ENCODE measurements around the gene SPATA2.
"Not testable (repeated sequence)": the region's sequence is repeated elsewhere in the genome, so short reads cannot be mapped to it uniquely, and the experiment has no call there.

SPATA2 gene

DNA sequence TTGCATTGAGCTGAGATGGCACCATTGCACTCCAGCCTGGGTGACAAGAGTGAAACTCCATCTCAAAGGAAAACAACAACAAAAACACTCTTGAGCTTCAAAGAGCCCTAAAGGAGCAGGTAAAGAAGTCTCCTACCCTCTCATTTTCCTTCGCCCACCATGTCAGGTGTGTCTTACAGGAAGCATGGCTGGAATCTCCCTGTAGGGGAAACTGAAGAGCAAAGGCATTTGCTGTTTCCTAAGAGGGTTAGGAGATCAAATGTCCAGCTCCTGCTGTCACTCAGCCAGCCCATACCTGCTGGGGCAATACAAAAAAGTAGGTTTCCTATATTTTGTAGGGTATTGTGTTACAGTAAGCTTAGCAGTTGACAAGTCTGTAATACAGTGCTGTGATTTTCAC is 43.3 kb downstream of the SPATA2 start:
- Histone ChIP-seq H3K9ac (ENCODE audit: low read depth, low read length) (no peak overlapping the region), H3K4me3 (ENCODE audit: low read length) (no peak overlapping the region), H3K9me3 (replicated peaks; ENCODE audit: low read length) (no peaks in the 10 kb centered on the region), H3K4me1 (ENCODE audit: control insufficient read depth, insufficient read depth, low read length) (peaks cover 11% of the 10 kb centered on the region), H3K27me3 (ENCODE audit: control insufficient read depth, insufficient read depth, low read length) (no peaks in the 10 kb centered on the region), H3K36me3 (ENCODE audit: insufficient read depth, low read length) (peaks cover 4% of the 10 kb centered on the region), H3K4me2 (ENCODE audit: low read length) (no peak overlapping the region)

GRCh38 chr20:49871391-49871948 is 43.9 kb downstream of the SPATA2 start:
- Histone ChIP-seq H3K4me2 (ENCODE audit: low read length) (no peak overlapping the region), H3K27me3 (ENCODE audit: control insufficient read depth, insufficient read depth, low read length) (no peaks in the 10 kb centered on the region), H3K9me3 (replicated peaks; ENCODE audit: low read length) (no peaks in the 10 kb centered on the region), H3K36me3 (ENCODE audit: insufficient read depth, low read length) (peaks cover 3% of the 10 kb centered on the region), H3K9ac (ENCODE audit: low read depth, low read length) (no peak overlapping the region), H3K4me1 (ENCODE audit: control insufficient read depth, insufficient read depth, low read length) (peaks cover 11% of the 10 kb centered on the region), H3K4me3 (ENCODE audit: low read length) (no peak overlapping the region)

DNA sequence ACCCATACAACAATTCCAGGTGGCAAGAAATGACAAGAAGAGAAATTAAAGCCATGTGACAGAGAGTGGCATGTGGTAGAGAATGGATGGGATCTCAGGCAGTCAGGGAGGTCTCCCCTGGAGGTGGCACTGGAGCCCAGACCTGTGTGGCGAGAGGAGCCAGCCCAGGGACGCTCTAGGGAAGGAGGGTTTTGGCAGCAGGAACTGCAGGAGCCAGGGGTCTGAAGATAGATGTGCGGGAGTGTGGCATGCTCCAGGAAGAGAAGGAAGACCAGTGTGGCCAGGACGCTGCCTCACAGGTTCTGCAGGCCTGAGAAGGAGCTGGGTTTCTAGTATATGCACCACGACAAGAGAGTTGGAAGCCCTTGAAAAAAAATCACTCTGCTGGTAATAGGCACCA is 45.1 kb downstream of the SPATA2 start:
- Histone ChIP-seq H3K27me3 (ENCODE audit: control insufficient read depth, insufficient read depth, low read length) (no peaks in the 10 kb centered on the region), H3K4me2 (ENCODE audit: low read length) (no peak overlapping the region), H3K36me3 (ENCODE audit: insufficient read depth, low read length) (peaks cover 5% of the 10 kb centered on the region), H3K9me3 (replicated peaks; ENCODE audit: low read length) (no peaks in the 10 kb centered on the region), H3K4me3 (ENCODE audit: low read length) (no peak overlapping the region), H3K9ac (ENCODE audit: low read depth, low read length) (no peak overlapping the region), H3K4me1 (ENCODE audit: control insufficient read depth, insufficient read depth, low read length) (peaks cover 16% of the 10 kb centered on the region)

DNA sequence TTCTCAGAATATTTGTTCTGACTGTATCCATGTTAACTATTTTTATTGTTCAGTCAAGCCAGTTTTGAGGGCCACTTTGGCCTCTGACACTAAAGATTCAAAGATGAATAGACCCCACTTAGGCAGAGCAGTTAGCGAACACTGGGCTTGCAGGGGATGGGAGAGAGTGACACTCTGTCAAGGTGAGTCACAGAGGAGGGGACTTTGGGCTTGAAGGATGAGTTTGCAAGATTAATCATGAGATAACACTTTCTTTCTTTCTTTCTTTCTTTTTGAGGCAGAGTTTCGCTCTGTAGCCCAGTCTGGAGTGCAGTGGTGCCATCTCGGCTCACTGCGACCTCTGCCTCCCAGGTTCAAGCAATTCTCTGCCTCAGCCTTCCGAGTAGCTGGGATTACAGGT is 46.4 kb downstream of the SPATA2 start:
- Histone ChIP-seq H3K36me3 (ENCODE audit: insufficient read depth, low read length) (peaks cover 12% of the 10 kb centered on the region), H3K9ac (ENCODE audit: low read depth, low read length) (no peak overlapping the region), H3K4me3 (ENCODE audit: low read length) (no peak overlapping the region), H3K4me1 (ENCODE audit: control insufficient read depth, insufficient read depth, low read length) (peaks cover 17% of the 10 kb centered on the region), H3K9me3 (replicated peaks; ENCODE audit: low read length) (no peaks in the 10 kb centered on the region), H3K4me2 (ENCODE audit: low read length) (no peak overlapping the region), H3K27me3 (ENCODE audit: control insufficient read depth, insufficient read depth, low read length) (no peaks in the 10 kb centered on the region)

DNA sequence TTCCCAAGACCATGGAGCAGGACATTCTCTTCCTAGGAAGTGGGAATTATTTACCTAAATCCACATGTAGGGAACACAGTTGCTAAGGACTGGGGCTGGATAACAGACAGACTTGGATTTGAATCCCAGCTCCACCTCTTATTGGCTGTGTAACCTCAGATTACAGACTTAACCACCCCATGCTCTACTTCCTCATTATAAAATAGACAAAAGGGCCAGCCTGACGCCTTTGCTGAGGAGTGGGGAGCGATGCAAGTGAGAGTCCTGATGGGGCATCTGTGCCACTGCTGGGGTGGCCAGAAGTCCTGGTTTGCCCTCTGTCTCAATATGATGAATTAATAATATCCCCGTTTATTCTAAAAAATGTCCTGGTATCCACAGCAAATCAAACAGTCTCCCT is 46.8 kb downstream of the SPATA2 start:
- Histone ChIP-seq H3K4me2 (ENCODE audit: low read length) (no peak overlapping the region), H3K9me3 (replicated peaks; ENCODE audit: low read length) (no peaks in the 10 kb centered on the region), H3K9ac (ENCODE audit: low read depth, low read length) (no peak overlapping the region), H3K27me3 (ENCODE audit: control insufficient read depth, insufficient read depth, low read length) (no peaks in the 10 kb centered on the region), H3K4me1 (ENCODE audit: control insufficient read depth, insufficient read depth, low read length) (peaks cover 17% of the 10 kb centered on the region), H3K36me3 (ENCODE audit: insufficient read depth, low read length) (peaks cover 12% of the 10 kb centered on the region), H3K4me3 (ENCODE audit: low read length) (no peak overlapping the region)

- H3K9me3 ChIP-seq (replicated peaks; ENCODE audit: low read length), result no peaks in the 10 kb centered on the region
Measured at GRCh38 chr20:49867453-49868215, 47.7 kb downstream of the SPATA2 start.

DNA sequence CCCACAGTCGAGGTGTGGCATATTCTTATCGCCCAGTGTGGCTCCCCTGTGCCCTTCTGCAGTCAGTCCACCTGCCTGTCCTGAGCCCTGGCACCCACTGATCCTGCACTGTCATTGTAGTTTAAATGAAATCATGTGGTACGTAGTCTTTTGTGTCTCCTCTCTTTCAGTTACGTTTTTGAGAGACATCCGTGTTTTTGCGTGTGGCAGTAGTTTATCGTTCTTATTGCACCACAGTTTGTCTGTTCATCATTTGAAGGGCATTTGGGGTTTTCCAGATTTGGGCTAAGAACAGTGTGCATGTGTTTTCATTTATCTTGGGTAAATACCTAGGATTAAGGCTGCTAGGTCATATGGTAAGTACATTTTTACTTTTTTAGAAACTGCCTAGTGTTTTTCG is 49.3 kb downstream of the SPATA2 start:
- no peak overlapping the region for H3K4me3 ChIP-seq (ENCODE audit: low read length)
- H3K9me3 ChIP-seq (replicated peaks; ENCODE audit: low read length), result no peaks in the 10 kb centered on the region
- H3K4me1 ChIP-seq (ENCODE audit: control insufficient read depth, insufficient read depth, low read length), result peaks cover 6% of the 10 kb centered on the region
- no peak overlapping the region for H3K9ac ChIP-seq (ENCODE audit: low read depth, low read length)
- H3K4me2 ChIP-seq (ENCODE audit: low read length), result no peak overlapping the region
- H3K36me3 ChIP-seq (ENCODE audit: insufficient read depth, low read length), result peaks cover 12% of the 10 kb centered on the region
- H3K27me3 ChIP-seq (ENCODE audit: control insufficient read depth, insufficient read depth, low read length), result no peaks in the 10 kb centered on the region

More at GRCh38 chr20:49867453-49868215, 47.7 kb downstream of the SPATA2 start:
- Histone ChIP-seq H3K36me3 (ENCODE audit: insufficient read depth, low read length) (peaks cover 12% of the 10 kb centered on the region), H3K9ac (ENCODE audit: low read depth, low read length) (no peak overlapping the region), H3K4me1 (ENCODE audit: control insufficient read depth, insufficient read depth, low read length) (peaks cover 14% of the 10 kb centered on the region), H3K4me2 (ENCODE audit: low read length) (no peak overlapping the region), H3K4me3 (ENCODE audit: low read length) (no peak overlapping the region), H3K27me3 (ENCODE audit: control insufficient read depth, insufficient read depth, low read length) (no peaks in the 10 kb centered on the region)

GRCh38 chr20:49865559-49865958 is 49.8 kb downstream of the SPATA2 start:
- no peaks in the 10 kb centered on the region for H3K27me3 ChIP-seq (ENCODE audit: control insufficient read depth, insufficient read depth, low read length)
- H3K36me3 ChIP-seq (ENCODE audit: insufficient read depth, low read length), result peaks cover 12% of the 10 kb centered on the region
- no peaks in the 10 kb centered on the region for H3K9me3 ChIP-seq (replicated peaks; ENCODE audit: low read length)
- H3K4me1 ChIP-seq (ENCODE audit: control insufficient read depth, insufficient read depth, low read length), result peaks cover 6% of the 10 kb centered on the region
- H3K9ac ChIP-seq (ENCODE audit: low read depth, low read length), result no peak overlapping the region
- no peak overlapping the region for H3K4me3 ChIP-seq (ENCODE audit: low read length)
- no peak overlapping the region for H3K4me2 ChIP-seq (ENCODE audit: low read length)

DNA sequence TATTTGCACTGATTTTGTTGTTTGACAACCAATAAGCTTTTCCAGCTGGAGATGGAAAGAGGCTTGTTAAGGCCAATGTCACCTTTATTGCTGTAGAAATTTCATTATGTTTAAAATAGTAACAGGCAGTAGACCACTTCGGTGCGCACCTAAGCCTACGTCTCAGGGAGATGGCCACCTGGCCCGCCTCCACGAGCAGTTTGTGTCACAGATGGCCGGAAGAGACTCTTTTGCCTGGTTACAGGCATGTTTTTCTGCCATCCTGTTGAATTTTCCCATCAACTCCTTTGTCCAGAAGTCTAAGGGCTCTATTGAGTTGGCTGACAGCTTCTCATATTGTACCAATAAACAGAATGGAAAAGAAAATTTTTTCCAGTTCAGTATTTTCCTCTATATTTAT is 51.7 kb downstream of the SPATA2 start:
- peaks cover 6% of the 10 kb centered on the region for H3K4me1 ChIP-seq (ENCODE audit: control insufficient read depth, insufficient read depth, low read length)
- no peak overlapping the region for H3K4me2 ChIP-seq (ENCODE audit: low read length)
- H3K27me3 ChIP-seq (ENCODE audit: control insufficient read depth, insufficient read depth, low read length), result no peaks in the 10 kb centered on the region
- H3K9ac ChIP-seq (ENCODE audit: low read depth, low read length), result no peak overlapping the region
- H3K36me3 ChIP-seq (ENCODE audit: insufficient read depth, low read length), result peaks cover 15% of the 10 kb centered on the region
- no peaks in the 10 kb centered on the region for H3K9me3 ChIP-seq (replicated peaks; ENCODE audit: low read length)
- H3K4me3 ChIP-seq (ENCODE audit: low read length), result no peak overlapping the region

DNA sequence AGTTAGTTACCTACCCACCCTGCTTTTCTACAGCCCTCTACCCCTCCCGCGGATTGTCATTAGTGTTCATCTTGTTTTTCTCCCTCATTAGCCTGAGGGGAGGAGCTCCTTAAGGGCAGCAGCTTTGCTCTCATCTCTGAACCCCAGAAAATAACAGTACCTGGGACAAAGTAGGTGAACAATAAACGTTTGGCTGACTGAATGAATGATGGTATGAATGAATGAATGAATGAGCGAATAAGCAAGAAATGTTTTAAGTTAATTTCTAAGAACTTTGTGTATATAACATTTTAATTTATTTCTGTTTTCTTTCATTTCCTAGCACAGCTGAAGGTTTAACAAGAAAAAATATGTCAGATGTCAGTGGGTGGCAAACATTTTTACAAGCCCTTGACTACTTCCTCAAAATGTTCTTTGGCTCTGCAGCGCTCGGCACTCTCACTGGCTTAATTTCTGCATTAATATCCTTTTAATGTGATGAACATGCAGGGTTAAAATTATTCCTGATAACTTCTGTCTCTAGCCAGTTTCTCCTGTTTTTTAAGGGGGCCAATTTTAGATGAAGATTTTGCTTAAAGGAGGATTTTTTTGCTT is 52.6 kb downstream of the SPATA2 start:
- peaks cover 17% of the 10 kb centered on the region for H3K36me3 ChIP-seq (ENCODE audit: insufficient read depth, low read length)
- no peaks in the 10 kb centered on the region for H3K27me3 ChIP-seq (ENCODE audit: control insufficient read depth, insufficient read depth, low read length)
- H3K4me1 ChIP-seq (ENCODE audit: control insufficient read depth, insufficient read depth, low read length), result peaks cover 6% of the 10 kb centered on the region
- H3K9ac ChIP-seq (ENCODE audit: low read depth, low read length), result no peak overlapping the region
- no peak overlapping the region for H3K4me2 ChIP-seq (ENCODE audit: low read length)
- no peaks in the 10 kb centered on the region for H3K9me3 ChIP-seq (replicated peaks; ENCODE audit: low read length)
- no peak overlapping the region for H3K4me3 ChIP-seq (ENCODE audit: low read length)

DNA sequence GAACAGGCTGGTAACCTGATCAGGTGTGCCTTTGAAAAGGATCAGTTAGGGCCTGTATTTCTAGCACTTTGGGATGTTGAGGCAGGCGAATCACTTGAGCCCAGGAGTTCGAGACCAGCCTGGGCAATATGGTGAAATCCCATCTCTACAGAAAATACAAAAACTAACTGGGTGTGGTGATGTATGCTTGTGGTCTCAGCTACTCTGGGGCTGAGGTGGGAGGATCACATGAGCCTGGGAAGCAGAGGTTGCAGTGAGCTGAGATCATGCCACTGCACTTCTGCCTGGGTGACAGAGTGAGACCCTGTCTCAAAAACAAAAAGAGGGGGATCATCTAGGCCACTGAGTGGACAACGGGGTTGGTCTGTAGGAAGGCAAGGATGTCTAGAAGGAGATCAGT is 54.1 kb downstream of the SPATA2 start:
- not testable (repeated sequence) for H3K27me3 ChIP-seq (ENCODE audit: control insufficient read depth, insufficient read depth, low read length); H3K4me2 ChIP-seq (ENCODE audit: low read length); H3K4me3 ChIP-seq (ENCODE audit: low read length); H3K9ac ChIP-seq (ENCODE audit: low read depth, low read length); H3K9me3 ChIP-seq (replicated peaks; ENCODE audit: low read length); H3K4me1 ChIP-seq (ENCODE audit: control insufficient read depth, insufficient read depth, low read length)
- peaks cover 20% of the 10 kb centered on the region for H3K36me3 ChIP-seq (ENCODE audit: insufficient read depth, low read length)

GRCh38 chr20:49859807-49860206 is 55.5 kb downstream of the SPATA2 start:
- H3K9me3 ChIP-seq (replicated peaks; ENCODE audit: low read length), result no peaks in the 10 kb centered on the region
- H3K27me3 ChIP-seq (ENCODE audit: control insufficient read depth, insufficient read depth, low read length), result no peaks in the 10 kb centered on the region
- no peak overlapping the region for H3K4me3 ChIP-seq (ENCODE audit: low read length)
- no peak overlapping the region for H3K9ac ChIP-seq (ENCODE audit: low read depth, low read length)
- H3K36me3 ChIP-seq (ENCODE audit: insufficient read depth, low read length), result peaks cover 19% of the 10 kb centered on the region
- H3K4me1 ChIP-seq (ENCODE audit: control insufficient read depth, insufficient read depth, low read length), result no peaks in the 10 kb centered on the region
- H3K4me2 ChIP-seq (ENCODE audit: low read length), result no peak overlapping the region

All from skeletal muscle satellite cell (primary cell).